Esophagus muscularis mucosa (tissue), 3 donors: Measurements from ENCODE around the gene ATG2B.
A peak's percentile ranks its signal among the peaks of the same experiment; 100 is the strongest.

Source experiments
- CTCF ChIP-seq, 3 experiments: fragments of 200-600 bp in 2 of 3; fragments of 450-650 bp in 1 of 3; sonication (generic) in 2 of 3; IDR thresholded peaks; one replicate each; pipeline ENCODE4 v1.5.1; 2017 to 2019; ENCODE audit warnings: antibody characterized with exemption in 3 of 3, mild to moderate bottlenecking in 2 of 3, moderate library complexity in 1 of 3
- POLR2AphosphoS5 ChIP-seq, 2 donors: sonication (generic); formaldehyde crosslinking; IDR thresholded peaks; one replicate each; pipeline ENCODE4 v1.6.1; 2017; ENCODE audit warnings: antibody characterized with exemption in 2 of 2

DNA sequence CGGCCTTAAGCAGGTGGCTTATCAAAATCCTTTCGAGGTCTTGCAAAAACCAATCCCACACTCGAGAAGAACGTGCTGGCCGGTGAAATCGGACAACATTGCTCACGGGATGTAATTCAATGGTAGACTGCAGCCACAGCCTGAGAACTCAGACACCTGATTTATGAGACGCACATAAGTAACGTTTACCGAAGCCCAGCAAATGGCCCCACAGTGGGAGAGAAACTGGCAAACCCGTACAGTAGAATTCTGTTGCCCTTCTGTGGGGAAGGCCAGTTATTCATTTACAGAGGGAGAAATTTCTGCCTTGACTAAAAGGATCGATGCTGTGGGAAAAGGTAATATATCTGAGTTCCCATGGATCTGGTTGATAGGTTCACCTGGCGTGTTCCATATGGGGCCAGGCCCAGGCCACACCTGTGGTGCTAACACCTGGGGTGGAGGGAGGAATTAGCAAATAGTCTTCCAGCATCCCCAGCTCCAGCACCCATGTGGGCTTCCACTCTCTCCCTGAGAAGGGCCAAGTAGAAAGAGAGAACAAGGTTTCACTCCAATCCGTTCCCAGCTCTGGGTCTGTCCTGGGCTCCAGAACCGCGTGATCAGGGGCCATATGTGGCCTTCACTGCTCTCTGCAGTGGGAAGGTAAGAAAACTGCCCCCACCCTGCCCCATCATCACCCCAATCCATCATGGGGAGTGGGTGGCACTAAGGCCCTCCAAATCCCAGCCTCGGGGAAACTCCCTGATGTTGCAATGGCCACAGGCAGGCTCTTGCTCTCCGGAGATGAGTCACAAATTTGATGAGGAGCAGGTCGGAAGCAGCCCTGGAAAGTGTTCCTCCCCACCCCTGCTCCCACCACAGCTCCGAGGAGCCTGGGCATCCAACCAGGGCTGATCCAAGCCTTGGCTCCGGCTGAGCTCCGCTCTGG is 94.4 kb downstream of the ATG2B start:
- TF ChIP-seq CTCF (IDR thresholded peaks at IDR 0.05) (no peak), POLR2AphosphoS5 (IDR thresholded peaks at IDR 0.05) (peak; percentile 70)
